SK-N-SH (cell line): ENCODE results near the gene OLR1.

Source experiments
- CTCF ChIP-seq: fragments of 200-600 bp; sonication (generic); IDR thresholded peaks from 2 replicates; pipeline ENCODE4 v1.6.1; 2017; ENCODE audit warnings: antibody characterized with exemption, mild to moderate bottlenecking, moderate library complexity
- EP300 ChIP-seq, 2 experiments: IDR thresholded peaks; 2 replicates each; pipeline versions ENCODE4 v1.4.0 to v1.6.1; 2012; ENCODE audit warnings: borderline replicate concordance in 1 of 2, low read depth in 1 of 2, low read length in 1 of 2
- JUND ChIP-seq: IDR thresholded peaks from 2 replicates; pipeline ENCODE4 v1.4.0; 2012

GRCh38 chr12:10115311-10115710 lies 56.6 kb downstream of the OLR1 start:
- TF ChIP-seq EP300 (IDR thresholded peaks at IDR 0.05; ENCODE audit: borderline replicate concordance in 1 of 2, low read depth in 1 of 2, low read length in 1 of 2) = no peak
- no peak for TF ChIP-seq JUND
- TF ChIP-seq CTCF = no peak
